ENCODE measurements around the gene STIP1. TPM values are rescaled to one million over a fixed set of nuclear protein-coding genes. Genes with fewer than 3 reads are reported as not detected.

Gene STIP1
- total RNA-seq, 1 donor from 2014 or later: 102 TPM

GRCh38 chr11:64241241-64241490, 55.2 kb downstream of the STIP1 start:
- FAIRE-seq: no peak
- no peak for TF ChIP-seq CTCF (IDR thresholded peaks at IDR 0.05; ENCODE audit: insufficient read depth, low read length, severe bottlenecking)
- no peak for DNase-seq (ENCODE audit: low read depth)
- Histone ChIP-seq H3K4me3 (ENCODE audit: low read depth, low read length) (peak overlapping the region; percentile 90), H3K36me3 (ENCODE audit: control insufficient read depth, insufficient read depth, low read length) (peaks cover 13% of the 10 kb centered on the region), H3K27me3 (ENCODE audit: control insufficient read depth, insufficient read depth, low read length) (no peaks in the 10 kb centered on the region)

GRCh38 chr11:64241491-64242374, 55.8 kb downstream of the STIP1 start:
- peaks cover 13% of the 10 kb centered on the region for H3K36me3 ChIP-seq (ENCODE audit: control insufficient read depth, insufficient read depth, low read length)
- H3K4me3 ChIP-seq (ENCODE audit: low read depth, low read length): peak overlapping the region; percentile 90
- no peaks in the 10 kb centered on the region for H3K27me3 ChIP-seq (ENCODE audit: control insufficient read depth, insufficient read depth, low read length)
- FAIRE-seq (no peak), DNase-seq (ENCODE audit: low read depth) (peak; percentile 94)
- TF ChIP-seq CTCF (IDR thresholded peaks at IDR 0.05; ENCODE audit: insufficient read depth, low read length, severe bottlenecking): no peak

GRCh38 chr11:64243236-64243854, 57.4 kb downstream of the STIP1 start:
- TF ChIP-seq CTCF (IDR thresholded peaks at IDR 0.05; ENCODE audit: insufficient read depth, low read length, severe bottlenecking): no peak
- no peak for DNase-seq (ENCODE audit: low read depth)
- Histone ChIP-seq H3K4me3 (ENCODE audit: low read depth, low read length) (no peak overlapping the region), H3K36me3 (ENCODE audit: control insufficient read depth, insufficient read depth, low read length) (peaks cover 12% of the 10 kb centered on the region), H3K27me3 (ENCODE audit: control insufficient read depth, insufficient read depth, low read length) (no peaks in the 10 kb centered on the region)
- FAIRE-seq: no peak

GRCh38 chr11:64244107-64244506, 58.1 kb downstream of the STIP1 start:
- no peaks in the 10 kb centered on the region for H3K27me3 ChIP-seq (ENCODE audit: control insufficient read depth, insufficient read depth, low read length)
- DNase-seq (ENCODE audit: low read depth): no peak
- no peak for FAIRE-seq
- no peak for TF ChIP-seq CTCF (IDR thresholded peaks at IDR 0.05; ENCODE audit: insufficient read depth, low read length, severe bottlenecking)
- no peak overlapping the region for H3K4me3 ChIP-seq (ENCODE audit: low read depth, low read length)
- H3K36me3 ChIP-seq (ENCODE audit: control insufficient read depth, insufficient read depth, low read length): peaks cover 11% of the 10 kb centered on the region

- Histone ChIP-seq H3K4me3 (ENCODE audit: low read depth, low read length) (peak overlapping the region; percentile 99), H3K27me3 (ENCODE audit: control insufficient read depth, insufficient read depth, low read length) (no peaks in the 10 kb centered on the region), H3K36me3 (ENCODE audit: control insufficient read depth, insufficient read depth, low read length) (peaks cover 11% of the 10 kb centered on the region)
- no peak for DNase-seq (ENCODE audit: low read depth)
- no peak for TF ChIP-seq CTCF (IDR thresholded peaks at IDR 0.05; ENCODE audit: insufficient read depth, low read length, severe bottlenecking)
- FAIRE-seq: no peak
Measured at GRCh38 chr11:64244966-64245365, 59.0 kb downstream of the STIP1 start.

Measured in bronchial epithelial cell (primary cell).